Activated T-cell treated with anti-CD3 and anti-CD28 coated beads for 1 hour (primary cell): ENCODE measurements around the gene SLC26A1.

Experiments used
- DNase-seq: peaks from one replicate; pipeline ENCODE4 v3.0.0-alpha.2; 2020; ENCODE audit warnings: low read depth

SLC26A1 gene

DNA sequence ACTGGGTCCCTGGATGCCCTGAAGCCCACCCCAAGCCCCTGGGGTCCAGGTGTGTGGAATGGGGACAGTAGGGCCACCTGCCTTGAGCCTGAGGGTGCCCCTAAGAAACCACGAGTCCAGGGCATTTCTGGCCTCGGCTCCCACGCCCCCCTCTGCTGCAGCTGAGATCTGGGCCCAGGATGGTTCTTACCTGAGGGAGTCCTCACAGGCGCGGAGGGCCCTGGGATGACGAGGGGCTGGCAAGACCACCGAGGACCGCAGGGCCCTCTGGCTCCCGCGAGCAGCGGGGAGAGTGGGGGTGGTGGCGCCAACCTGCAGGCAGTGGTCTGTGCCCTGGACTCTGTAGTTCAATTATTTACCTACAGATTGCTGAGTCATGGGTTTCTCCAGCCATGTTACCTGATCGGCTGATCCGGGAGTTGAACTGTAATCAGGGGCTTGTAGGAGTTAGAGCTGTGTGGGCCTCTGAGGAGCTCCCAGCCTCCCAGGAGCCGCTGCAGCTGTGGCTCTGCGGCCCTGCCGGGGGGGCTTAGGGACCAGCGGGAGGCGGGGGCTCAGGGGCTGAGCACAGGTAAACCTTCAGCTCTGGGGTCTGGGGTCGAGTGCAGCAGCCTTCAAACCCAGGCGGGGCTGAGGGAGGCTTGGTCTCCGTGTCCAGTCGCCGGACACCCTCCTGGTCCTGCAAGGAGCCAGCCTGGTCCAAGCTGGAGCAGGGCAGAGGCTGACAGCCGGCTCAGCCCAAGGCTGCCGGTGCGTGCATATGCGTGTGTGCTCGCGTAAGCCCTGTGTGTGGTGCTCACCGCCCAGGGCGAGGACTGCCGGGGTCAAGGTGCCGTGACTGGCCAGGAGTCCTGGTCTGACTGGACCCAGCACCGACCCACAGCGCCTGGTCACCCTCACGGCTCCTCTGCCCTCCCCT is at the start of gene SLC26A1:
Gene SLC26A1, minus strand, starts transcription at position 294 of the 919 bp plus-strand sequence. CDS start 1,701 bp downstream, outside the sequence.
- no peak for DNase-seq

DNA sequence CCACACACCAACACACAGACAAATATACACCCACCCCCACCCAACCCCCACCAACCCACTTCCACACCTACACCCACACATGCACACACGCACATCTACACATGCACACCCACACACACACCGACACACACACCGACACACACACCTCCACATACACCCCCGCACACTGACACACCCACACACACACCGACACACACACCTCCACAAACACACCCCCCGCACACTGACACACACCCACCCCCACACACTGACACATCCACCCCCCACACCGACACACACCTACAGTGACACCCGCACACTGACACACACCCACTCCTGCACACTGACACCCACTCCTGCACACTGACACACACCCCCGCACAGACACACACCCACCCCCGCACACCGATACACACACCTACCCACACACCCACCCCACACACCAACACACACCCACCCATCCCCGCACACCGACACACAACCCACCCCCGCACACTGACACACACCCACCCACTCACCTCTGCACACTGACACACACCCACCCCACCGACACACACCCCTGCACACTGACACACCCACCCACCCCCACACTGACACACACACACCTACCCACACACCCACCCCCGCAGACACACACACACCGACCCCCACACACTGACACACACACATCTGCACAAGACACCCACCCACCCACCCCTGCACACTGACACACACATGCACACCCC is 49.3 kb upstream of the SLC26A1 start:
- DNase-seq: no peak

DNA sequence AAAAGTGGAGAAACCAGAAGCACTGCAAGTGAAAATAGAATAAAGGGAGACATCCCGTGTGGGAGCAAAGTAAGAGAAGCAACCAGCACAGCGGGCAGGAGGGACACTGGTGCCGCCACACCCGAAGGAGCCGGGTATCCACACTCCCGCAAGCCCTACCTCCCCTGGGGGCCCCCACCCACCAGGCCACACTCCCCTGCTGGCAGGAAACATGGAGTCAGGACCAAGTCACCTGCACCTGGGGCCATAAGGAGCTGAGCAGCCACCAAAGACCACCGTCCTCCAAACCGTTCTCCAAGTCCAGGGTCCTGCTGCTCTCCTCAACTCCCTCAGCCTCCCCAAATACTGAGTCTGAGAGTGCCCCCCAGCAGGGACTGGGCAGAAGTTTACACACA is 48.7 kb upstream of the SLC26A1 start:
- DNase-seq: no peak

DNA sequence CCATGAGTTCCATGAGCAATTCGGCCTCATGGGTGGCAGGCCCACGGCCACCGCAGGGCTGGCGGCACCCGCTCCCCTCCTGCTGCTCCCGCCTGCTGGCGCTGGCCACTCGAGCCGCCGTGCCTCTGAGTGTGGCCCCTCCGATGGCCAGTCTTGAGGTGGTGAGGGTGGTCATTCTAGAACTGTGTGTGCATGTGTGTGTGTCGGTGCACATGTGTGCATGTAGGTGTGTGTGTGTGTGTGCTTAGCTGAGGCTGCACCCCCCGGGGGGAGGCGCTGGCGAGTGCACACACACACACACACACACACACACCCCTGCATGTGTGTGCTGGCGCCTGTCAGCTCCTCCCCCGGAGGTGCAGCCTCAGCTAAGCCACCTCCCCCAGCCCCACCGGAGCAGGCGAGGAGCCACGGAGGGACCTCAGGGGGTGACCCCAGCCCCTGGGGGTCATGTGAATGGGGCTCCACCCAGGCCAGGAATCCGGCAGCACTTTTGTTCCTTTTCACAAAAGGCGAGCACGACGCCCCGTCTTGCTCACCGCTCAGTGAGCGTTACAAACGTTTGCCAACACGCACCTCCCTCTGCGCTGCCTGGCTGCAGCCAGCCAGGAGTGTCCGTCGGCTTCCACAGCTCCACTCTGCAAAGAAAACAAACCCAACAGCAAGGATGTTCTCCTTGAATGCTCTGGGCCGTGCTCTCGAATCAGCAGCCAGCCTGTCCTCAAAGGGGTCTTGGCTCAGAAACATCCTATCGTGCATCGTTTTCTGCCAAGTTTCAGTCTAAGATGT is 48.1 kb upstream of the SLC26A1 start:
- DNase-seq: no peak

DNA sequence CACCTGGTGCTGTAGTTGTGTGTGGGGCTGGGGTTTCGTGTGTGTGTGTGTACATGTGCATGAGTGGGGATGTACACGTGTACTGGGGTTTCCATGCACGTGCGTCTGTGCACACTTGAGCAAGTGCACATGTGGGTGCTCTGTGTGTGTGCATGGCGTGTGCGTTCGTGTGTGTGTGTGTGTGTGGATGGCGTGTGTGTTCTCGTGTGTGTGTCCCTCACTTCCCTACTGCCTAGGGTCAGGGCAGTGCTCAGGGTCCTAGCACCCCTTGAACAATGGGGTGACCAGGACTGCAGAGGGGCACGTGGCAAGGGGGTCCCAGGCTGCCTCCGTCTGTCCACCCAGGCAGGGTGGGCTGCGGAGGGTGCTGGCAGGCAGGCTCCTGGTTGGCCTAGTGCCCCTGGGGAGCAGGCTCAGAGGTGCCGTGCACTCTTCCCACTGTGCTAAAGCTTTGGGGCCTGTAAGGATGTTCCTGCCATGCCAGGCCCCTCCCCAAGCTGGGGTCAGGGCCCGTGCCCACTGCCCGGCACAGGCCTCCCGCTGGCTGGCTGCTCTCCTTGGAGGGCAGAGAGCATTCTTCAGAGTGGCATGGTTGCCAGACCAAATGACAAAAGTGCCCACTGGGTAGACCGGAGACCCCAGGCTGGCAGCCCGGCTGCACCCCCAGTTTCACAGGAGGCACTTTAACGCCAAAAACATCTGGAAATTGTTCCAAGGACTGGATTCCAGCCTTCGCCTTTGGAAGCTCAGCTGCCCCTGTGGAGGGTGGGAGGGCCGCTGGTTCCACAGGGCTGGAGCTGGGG is 47.3 kb upstream of the SLC26A1 start:
- DNase-seq: no peak

DNA sequence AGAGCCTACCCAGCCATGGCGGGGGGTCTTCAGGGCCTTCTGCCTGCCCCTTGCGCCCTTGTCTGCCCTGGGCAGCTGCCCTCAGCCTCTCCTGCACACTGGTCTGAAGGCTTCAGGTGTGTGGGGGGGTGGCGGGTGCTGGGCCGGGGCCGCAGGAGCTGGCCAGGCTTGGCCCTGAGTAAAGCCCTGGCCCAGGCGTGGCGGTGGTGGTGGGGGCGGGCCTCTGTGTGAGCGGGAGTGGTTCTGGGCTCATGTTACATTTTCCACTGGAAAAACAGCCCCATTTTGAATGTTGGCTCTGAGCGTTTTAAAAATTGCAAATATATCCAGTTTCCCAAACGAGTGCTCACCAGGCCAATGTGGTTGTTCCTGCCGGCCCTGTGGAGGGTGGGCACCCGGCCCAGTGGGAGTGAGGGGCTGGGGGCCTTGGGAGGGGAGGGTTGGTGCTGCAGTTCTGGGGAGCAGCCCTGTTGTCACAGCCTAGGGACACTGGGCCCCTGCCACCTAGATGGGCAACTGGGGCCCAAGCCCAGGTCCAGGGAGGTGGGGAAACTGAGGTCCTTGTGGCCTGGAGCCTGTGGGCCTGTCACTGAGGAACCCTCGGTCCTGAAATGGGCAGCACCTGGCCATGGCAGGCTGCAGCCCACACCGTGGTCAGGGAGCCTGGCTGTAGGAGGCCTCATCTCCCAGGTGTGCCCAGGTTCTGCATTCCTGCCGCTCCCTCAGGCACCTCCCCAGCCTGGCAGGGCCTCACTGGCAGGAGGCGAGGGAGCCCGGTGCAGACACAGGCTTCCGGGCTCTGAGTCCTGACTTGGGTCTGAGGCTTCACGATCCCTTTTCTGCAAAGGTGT is 46.5 kb upstream of the SLC26A1 start:
- no peak for DNase-seq

DNA sequence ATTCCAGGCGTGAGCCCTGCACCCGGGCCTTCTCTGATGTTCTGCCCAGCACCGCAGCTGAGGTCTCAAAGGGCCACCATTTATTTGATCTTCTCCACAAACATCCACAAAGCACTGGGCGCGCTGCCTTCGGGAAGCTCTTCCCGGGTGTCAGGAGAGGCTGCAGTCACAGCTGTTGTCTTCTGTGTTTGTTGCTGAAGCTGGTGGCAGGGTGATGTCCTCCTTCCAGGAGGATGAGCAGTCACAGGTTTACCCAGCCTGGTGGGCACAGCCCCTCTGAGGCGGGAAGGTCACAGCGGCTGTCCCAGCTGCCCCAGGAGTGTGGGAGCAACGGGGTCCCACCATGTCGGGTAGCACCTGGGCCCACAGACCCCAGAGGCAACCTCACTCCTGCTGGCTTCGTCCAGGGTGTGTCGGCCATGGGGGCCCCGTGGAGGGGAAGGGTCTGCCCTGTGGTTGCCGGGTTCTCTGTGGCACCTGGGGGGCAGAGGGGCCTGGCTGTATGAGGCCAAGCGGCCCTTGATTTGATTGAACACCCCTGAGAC is 45.8 kb upstream of the SLC26A1 start:
- DNase-seq: no peak

DNA sequence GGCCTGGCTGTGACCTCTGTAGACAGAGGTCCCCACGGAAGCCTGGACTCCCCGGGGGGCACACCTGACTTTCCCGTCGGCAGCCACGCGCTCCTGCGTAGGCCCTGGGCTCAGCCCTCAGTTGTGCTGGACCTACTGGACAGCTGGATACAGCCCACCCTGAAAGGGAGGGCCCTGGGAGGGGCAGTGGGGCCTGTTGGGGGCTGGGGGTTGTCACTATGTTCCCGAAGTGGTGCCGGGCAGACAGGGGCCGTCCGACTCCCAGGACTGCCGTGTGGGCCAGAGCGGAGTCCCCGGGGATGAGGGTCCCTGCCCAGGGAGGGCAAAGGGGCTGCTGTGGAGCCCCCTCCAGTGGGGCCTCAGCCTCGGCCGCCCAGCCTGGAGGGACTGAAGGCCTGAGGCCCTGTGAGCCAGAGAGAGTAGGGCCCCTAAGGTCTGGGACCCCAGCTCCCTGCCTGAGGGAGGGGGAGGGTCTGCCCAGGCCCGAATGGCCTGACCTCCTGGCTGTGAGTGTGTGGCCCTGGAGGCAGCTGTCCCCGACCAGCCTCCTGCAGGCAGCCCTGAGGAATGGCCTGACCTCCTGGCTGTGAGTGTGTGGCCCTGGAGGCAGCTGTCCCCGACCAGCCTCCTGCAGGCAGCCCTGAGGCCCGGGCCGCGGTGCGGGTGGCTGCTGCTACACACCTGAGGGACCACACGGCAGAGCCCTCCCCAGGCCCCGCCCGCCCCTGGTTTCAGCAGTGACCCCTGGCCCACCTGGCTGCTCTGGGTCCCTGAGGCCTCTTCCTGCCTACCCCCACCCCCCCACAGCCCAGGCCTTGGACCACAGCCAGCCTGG is 44.0 kb upstream of the SLC26A1 start:
- DNase-seq: no peak

DNA sequence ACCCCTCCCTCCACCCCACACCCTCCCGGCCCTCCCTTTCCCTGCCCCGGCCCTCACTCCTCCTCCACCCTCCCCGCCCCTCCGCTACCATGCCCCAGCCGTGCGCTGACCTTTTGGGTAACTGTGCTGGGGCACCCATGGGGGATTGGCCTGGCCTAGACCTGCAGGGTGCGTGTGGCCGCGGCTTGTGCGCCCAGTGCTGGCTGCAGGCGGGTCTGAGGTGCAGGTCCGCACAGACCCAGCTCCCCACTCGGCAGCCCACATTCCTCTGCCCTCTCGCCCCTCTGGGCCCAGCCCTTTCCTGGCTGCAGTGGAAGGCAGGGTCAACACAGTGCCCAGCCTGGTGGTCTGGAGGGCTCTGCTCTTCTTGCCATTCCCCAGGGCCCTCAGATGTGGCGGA is 42.9 kb upstream of the SLC26A1 start:
- DNase-seq: no peak

DNA sequence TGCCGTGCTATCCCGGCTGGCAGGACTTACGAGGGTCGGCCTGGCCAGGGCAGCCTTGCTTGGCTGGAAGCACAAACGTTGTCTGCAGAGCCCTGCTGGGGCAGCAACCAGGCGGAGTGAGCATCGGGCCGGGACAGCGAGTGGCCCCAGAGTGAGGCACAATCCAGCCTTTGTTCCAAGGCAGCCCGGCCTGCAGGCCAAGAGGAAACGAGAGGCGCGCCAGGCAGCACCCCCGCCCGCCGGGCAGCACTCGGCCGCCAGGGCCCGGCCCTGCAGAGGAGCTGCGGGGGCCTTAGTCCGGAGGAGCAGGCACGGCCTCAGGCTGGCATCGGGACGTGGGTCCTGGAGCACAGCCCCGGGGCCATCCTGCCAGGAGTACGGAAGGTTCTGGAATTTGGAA is 42.3 kb upstream of the SLC26A1 start:
- DNase-seq: no peak

DNA sequence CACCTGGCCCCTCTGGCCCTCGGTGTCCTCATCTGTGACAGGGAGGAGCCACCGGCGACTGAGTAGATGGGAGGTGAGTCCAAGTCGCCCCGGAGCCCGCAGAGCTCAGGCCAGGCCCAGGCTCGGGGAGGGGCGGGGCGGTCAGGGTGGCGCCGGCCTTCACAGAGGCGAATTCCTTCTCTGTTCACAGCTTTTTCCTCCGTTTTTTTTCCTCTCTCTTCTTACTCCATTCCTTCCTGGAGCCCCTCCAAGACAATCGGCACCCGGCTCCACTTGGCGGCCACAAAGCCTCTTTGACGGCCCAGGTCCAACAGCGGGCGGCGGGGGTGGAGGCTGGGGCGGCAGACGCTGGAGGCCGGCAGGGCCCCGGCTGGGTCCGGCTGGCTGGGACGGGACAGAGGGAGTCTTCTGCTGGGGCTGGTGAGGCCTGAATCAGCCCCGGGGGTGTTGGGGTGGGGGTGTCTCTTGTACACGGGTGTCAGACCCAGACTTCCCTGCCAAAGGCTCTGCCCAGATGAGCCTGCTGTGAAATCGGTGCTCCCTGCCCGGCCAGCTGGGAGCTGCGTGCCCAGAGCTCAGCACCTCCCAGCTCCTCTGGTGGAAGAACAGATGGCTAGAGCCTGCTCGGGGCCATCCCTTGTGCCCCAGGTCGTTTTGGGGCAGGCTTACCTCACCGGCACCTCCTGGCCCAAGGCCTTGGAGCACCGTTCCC is 40.8 kb upstream of the SLC26A1 start:
- no peak for DNase-seq

GRCh38 chr4:1032861-1033260 is 39.7 kb upstream of the SLC26A1 start:
- DNase-seq: no peak

DNA sequence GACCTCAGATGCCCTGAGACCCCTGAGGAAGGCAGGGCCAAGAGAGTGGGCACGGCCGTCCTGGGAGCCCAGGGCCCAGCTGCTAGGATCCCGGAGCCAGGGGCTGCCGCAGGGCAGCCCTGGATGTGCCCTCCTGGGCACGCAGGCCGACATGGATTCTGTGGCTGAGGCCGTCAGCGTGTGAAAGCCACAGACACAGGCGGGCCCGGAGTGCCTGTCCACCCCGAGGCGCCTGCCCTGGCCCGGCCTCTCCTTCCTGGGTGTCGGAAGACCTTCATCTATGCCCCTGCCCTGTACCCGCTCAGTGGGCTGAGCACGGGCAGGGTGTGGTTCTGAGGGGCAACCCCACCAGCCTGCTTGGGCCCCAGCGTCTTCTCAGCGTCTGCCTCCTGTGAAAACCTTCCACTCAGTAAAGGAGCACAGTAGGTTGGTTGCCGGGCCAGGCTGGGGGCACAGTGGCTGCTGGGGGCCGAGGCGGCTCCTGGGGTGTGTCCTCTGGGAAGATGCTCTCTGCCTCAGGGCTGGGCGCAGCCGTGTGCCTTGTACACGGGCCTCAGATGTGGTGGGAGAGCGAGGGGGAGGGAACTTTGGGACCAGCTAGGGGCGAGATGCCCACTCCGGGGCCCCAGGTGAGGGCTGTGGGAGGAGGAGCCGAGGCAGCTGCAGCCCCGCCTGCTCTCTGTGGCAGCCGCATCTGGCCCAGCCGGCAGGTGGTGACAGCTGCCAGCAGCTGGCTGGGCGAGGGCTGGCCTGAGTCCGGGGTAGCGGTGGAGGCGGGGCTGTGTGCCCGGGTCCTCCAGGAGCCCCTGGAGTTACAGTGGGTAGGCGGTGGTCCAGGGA is 39.0 kb upstream of the SLC26A1 start:
- no peak for DNase-seq

DNA sequence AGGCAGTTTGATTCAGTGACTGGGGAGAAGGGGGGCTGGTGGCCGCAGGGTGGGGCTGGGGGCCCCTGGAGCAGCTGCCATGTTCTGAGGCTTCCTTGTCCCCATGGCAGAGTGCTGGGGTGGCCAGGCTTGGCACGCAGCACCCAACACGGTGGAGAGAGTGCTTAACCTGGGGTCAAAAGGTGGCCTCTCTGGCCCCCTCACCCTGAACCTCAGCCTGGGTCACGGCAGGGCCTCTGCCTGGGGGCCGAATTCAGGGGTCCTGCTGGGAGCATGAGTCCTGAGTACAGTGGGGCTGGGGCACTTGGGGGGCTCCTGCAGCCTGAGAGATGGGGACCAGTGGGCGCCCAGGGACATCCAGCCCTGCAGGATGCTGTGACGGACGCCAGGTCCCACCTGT is 38.1 kb upstream of the SLC26A1 start:
- no peak for DNase-seq

DNA sequence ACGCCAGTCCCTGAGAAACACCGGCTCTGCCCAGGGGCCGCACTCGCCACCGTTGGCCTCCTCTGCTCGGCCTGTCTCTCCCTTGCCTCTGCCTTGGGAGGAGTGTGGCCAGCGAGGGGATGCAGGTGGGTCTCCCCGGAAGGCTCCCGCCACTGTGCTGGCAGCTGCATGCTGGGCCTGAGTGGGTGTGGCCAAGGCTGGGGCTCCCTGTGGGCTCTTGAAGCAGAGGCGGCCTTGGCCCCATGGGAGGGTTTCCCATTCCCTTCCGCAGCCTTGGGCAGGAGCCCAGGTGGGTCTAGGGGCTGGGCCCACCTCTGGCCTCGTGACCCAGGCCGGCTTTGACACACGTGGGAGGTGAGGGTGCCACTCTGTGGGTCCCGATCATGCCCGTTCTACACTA is 37.4 kb upstream of the SLC26A1 start:
- DNase-seq: no peak

GRCh38 chr4:1030031-1030430 is 36.8 kb upstream of the SLC26A1 start:
- no peak for DNase-seq

GRCh38 chr4:1029529-1029928 is 36.3 kb upstream of the SLC26A1 start:
- no peak for DNase-seq
